Fibroblast of upper back skin (primary cell): ENCODE results near the gene FASTKD1.

Experiments used
- DNase-seq: peaks from one replicate; pipeline ENCODE4 v3.0.0-alpha.2; 2013

FASTKD1 gene

GRCh38 chr2:169495310-169495928 is 78.2 kb downstream of the FASTKD1 start:
- no peak for DNase-seq

- no peak for DNase-seq
Measured at GRCh38 chr2:169493360-169493759, 80.3 kb downstream of the FASTKD1 start.

- DNase-seq: no peak
Measured at GRCh38 chr2:169491378-169491777, 82.3 kb downstream of the FASTKD1 start.

GRCh38 chr2:169490834-169491233 is 82.8 kb downstream of the FASTKD1 start:
- no peak for DNase-seq

- DNase-seq: no peak
Measured at GRCh38 chr2:169486487-169486886, 87.2 kb downstream of the FASTKD1 start.

GRCh38 chr2:169485650-169486138 is 88.0 kb downstream of the FASTKD1 start:
- DNase-seq: no peak

- no peak for DNase-seq
Measured at GRCh38 chr2:169480079-169480465, 93.6 kb downstream of the FASTKD1 start.
